ENCODE data around the gene PEX16.

PEX16 gene

GRCh38 chr11:45917623-45918330, at the start of gene PEX16:
Gene PEX16, minus strand, starts transcription at chr11:45917877. Its CDS starts 66 bp downstream, at chr11:45917811.
- DNase-seq (ENCODE audit: low spot score in 2 of 2) (peak; percentile 84 to 91), ATAC-seq (ENCODE audit: low read depth) (peak; percentile 83)
- peak within 1 kb of the TSS; percentile 89 for H3K4me3 Mint-ChIP-seq
- H3K27ac Mint-ChIP-seq: peak within 1 kb of the TSS; percentile 88
- no peaks in the 10 kb centered on the region for H3K27me3 Mint-ChIP-seq
- no peaks in the 10 kb centered on the region for H3K9me3 Mint-ChIP-seq
- peaks cover 39% of the 10 kb centered on the region for H3K4me1 Mint-ChIP-seq
- peaks cover 9% of the 10 kb centered on the region for H3K36me3 Mint-ChIP-seq

GRCh38 chr11:45964911-45965389, 47.3 kb upstream of the PEX16 start:
- peaks cover 16% of the 10 kb centered on the region for H3K36me3 Mint-ChIP-seq
- ATAC-seq (ENCODE audit: low read depth) (peak; percentile 92), DNase-seq (ENCODE audit: low spot score in 2 of 2) (peak; percentile 51 to 64)
- no peak overlapping the region for H3K4me3 Mint-ChIP-seq
- H3K4me1 Mint-ChIP-seq: no peaks in the 10 kb centered on the region
- no peaks in the 10 kb centered on the region for H3K9me3 Mint-ChIP-seq
- H3K27ac Mint-ChIP-seq: no peak overlapping the region
- no peaks in the 10 kb centered on the region for H3K27me3 Mint-ChIP-seq

- Mint-ChIP-seq H3K4me1 (peaks cover under 1% of the 10 kb centered on the region), H3K27me3 (no peaks in the 10 kb centered on the region), H3K27ac (no peak overlapping the region), H3K4me3 (no peak overlapping the region), H3K9me3 (no peaks in the 10 kb centered on the region), H3K36me3 (peaks cover 16% of the 10 kb centered on the region)
- ATAC-seq (ENCODE audit: low read depth) (no peak), DNase-seq (ENCODE audit: low spot score in 2 of 2) (no peak)
These were observed 44.1 kb upstream of the PEX16 start for GRCh38 chr11:45961751-45962240.

- H3K4me1 Mint-ChIP-seq: peaks cover 4% of the 10 kb centered on the region
- peaks cover 22% of the 10 kb centered on the region for H3K36me3 Mint-ChIP-seq
- DNase-seq (ENCODE audit: low spot score in 2 of 2): no peak
- no peaks in the 10 kb centered on the region for H3K9me3 Mint-ChIP-seq
- no peaks in the 10 kb centered on the region for H3K27me3 Mint-ChIP-seq
- ATAC-seq (ENCODE audit: low read depth): no peak
- H3K27ac Mint-ChIP-seq: no peak overlapping the region
- no peak overlapping the region for H3K4me3 Mint-ChIP-seq
These were observed 42.9 kb upstream of the PEX16 start for GRCh38 chr11:45960387-45961095.

- no peak overlapping the region for H3K27ac Mint-ChIP-seq
- H3K9me3 Mint-ChIP-seq: no peaks in the 10 kb centered on the region
- H3K4me3 Mint-ChIP-seq: no peak overlapping the region
- ATAC-seq (ENCODE audit: low read depth) (no peak), DNase-seq (ENCODE audit: low spot score in 2 of 2) (no peak)
- H3K27me3 Mint-ChIP-seq: no peaks in the 10 kb centered on the region
- H3K36me3 Mint-ChIP-seq: peaks cover 27% of the 10 kb centered on the region
- peaks cover 4% of the 10 kb centered on the region for H3K4me1 Mint-ChIP-seq
These were observed 42.2 kb upstream of the PEX16 start for GRCh38 chr11:45959851-45960250.

GRCh38 chr11:45949992-45950407, 32.3 kb upstream of the PEX16 start:
- DNase-seq (ENCODE audit: low spot score in 2 of 2): no peak
- Mint-ChIP-seq H3K9me3 (no peaks in the 10 kb centered on the region), H3K36me3 (peaks cover 20% of the 10 kb centered on the region), H3K27me3 (no peaks in the 10 kb centered on the region), H3K4me3 (no peak overlapping the region), H3K4me1 (no peaks in the 10 kb centered on the region), H3K27ac (no peak overlapping the region)
- no peak for ATAC-seq (ENCODE audit: low read depth)

- peaks cover 23% of the 10 kb centered on the region for H3K36me3 Mint-ChIP-seq
- ATAC-seq (ENCODE audit: low read depth): no peak
- H3K4me1 Mint-ChIP-seq: no peaks in the 10 kb centered on the region
- H3K27ac Mint-ChIP-seq: no peak overlapping the region
- H3K27me3 Mint-ChIP-seq: no peaks in the 10 kb centered on the region
- no peak for DNase-seq (ENCODE audit: low spot score in 2 of 2)
- no peak overlapping the region for H3K4me3 Mint-ChIP-seq
- H3K9me3 Mint-ChIP-seq: no peaks in the 10 kb centered on the region
These were observed 30.7 kb upstream of the PEX16 start for GRCh38 chr11:45948356-45948755.

GRCh38 chr11:45947885-45948284, 30.2 kb upstream of the PEX16 start:
- Mint-ChIP-seq H3K4me1 (no peaks in the 10 kb centered on the region), H3K4me3 (no peak overlapping the region), H3K27me3 (no peaks in the 10 kb centered on the region), H3K9me3 (no peaks in the 10 kb centered on the region), H3K36me3 (peaks cover 22% of the 10 kb centered on the region), H3K27ac (no peak overlapping the region)
- ATAC-seq (ENCODE audit: low read depth) (no peak), DNase-seq (ENCODE audit: low spot score in 2 of 2) (no peak)

GRCh38 chr11:45945397-45945999, 27.8 kb upstream of the PEX16 start:
- DNase-seq (ENCODE audit: low spot score in 2 of 2) (no peak), ATAC-seq (ENCODE audit: low read depth) (no peak)
- Mint-ChIP-seq H3K9me3 (no peaks in the 10 kb centered on the region), H3K27me3 (no peaks in the 10 kb centered on the region), H3K4me1 (no peaks in the 10 kb centered on the region), H3K36me3 (peaks cover 24% of the 10 kb centered on the region), H3K4me3 (no peak overlapping the region), H3K27ac (no peak overlapping the region)

- Mint-ChIP-seq H3K27me3 (no peaks in the 10 kb centered on the region), H3K4me1 (peaks cover 8% of the 10 kb centered on the region), H3K9me3 (no peaks in the 10 kb centered on the region), H3K36me3 (peaks cover 18% of the 10 kb centered on the region), H3K4me3 (no peak overlapping the region), H3K27ac (no peak overlapping the region)
- DNase-seq (ENCODE audit: low spot score in 2 of 2): no peak
- ATAC-seq (ENCODE audit: low read depth): no peak
These were observed 24.7 kb upstream of the PEX16 start for GRCh38 chr11:45942381-45942780.

GRCh38 chr11:45941285-45941684, 23.6 kb upstream of the PEX16 start:
- ATAC-seq (ENCODE audit: low read depth): no peak
- peaks cover 12% of the 10 kb centered on the region for H3K4me1 Mint-ChIP-seq
- no peak overlapping the region for H3K4me3 Mint-ChIP-seq
- no peak for DNase-seq (ENCODE audit: low spot score in 2 of 2)
- no peak overlapping the region for H3K27ac Mint-ChIP-seq
- H3K36me3 Mint-ChIP-seq: peaks cover 18% of the 10 kb centered on the region
- no peaks in the 10 kb centered on the region for H3K27me3 Mint-ChIP-seq
- H3K9me3 Mint-ChIP-seq: no peaks in the 10 kb centered on the region

- H3K36me3 Mint-ChIP-seq: peaks cover 7% of the 10 kb centered on the region
- peaks cover 18% of the 10 kb centered on the region for H3K4me1 Mint-ChIP-seq
- no peaks in the 10 kb centered on the region for H3K27me3 Mint-ChIP-seq
- ATAC-seq (ENCODE audit: low read depth) (no peak), DNase-seq (ENCODE audit: low spot score in 2 of 2) (no peak)
- no peak overlapping the region for H3K4me3 Mint-ChIP-seq
- no peaks in the 10 kb centered on the region for H3K9me3 Mint-ChIP-seq
- no peak overlapping the region for H3K27ac Mint-ChIP-seq
These were observed 22.2 kb upstream of the PEX16 start for GRCh38 chr11:45939836-45940235.

GRCh38 chr11:45937916-45938315, 20.2 kb upstream of the PEX16 start:
- Mint-ChIP-seq H3K36me3 (peaks cover 4% of the 10 kb centered on the region), H3K27ac (peak overlapping the region; percentile 75), H3K9me3 (no peaks in the 10 kb centered on the region), H3K4me1 (peaks cover 33% of the 10 kb centered on the region), H3K4me3 (no peak overlapping the region), H3K27me3 (no peaks in the 10 kb centered on the region)
- no peak for DNase-seq (ENCODE audit: low spot score in 2 of 2)
- no peak for ATAC-seq (ENCODE audit: low read depth)

- ATAC-seq (ENCODE audit: low read depth): no peak
- DNase-seq (ENCODE audit: low spot score in 2 of 2): no peak
- Mint-ChIP-seq H3K4me3 (no peak overlapping the region), H3K4me1 (peaks cover 43% of the 10 kb centered on the region), H3K27me3 (no peaks in the 10 kb centered on the region), H3K36me3 (peaks cover 2% of the 10 kb centered on the region), H3K9me3 (no peaks in the 10 kb centered on the region), H3K27ac (peak overlapping the region; percentile 71)
These were observed 18.9 kb upstream of the PEX16 start for GRCh38 chr11:45936511-45937054.
